Epithelial cell of umbilical artery (primary cell): ENCODE measurements around the gene PLXNA4. TPM values are rescaled to one million over a fixed set of nuclear protein-coding genes. Genes with fewer than 3 reads are reported as not detected.

Source experiments
- total RNA-seq: library from RNA; depleted of rRNA; stranded (reverse); fragments of >200 nt; gene quantifications from 2 replicates; pipeline ENCODE4 v1.2.3, GENCODE V29; 2014

Gene PLXNA4, protein sequence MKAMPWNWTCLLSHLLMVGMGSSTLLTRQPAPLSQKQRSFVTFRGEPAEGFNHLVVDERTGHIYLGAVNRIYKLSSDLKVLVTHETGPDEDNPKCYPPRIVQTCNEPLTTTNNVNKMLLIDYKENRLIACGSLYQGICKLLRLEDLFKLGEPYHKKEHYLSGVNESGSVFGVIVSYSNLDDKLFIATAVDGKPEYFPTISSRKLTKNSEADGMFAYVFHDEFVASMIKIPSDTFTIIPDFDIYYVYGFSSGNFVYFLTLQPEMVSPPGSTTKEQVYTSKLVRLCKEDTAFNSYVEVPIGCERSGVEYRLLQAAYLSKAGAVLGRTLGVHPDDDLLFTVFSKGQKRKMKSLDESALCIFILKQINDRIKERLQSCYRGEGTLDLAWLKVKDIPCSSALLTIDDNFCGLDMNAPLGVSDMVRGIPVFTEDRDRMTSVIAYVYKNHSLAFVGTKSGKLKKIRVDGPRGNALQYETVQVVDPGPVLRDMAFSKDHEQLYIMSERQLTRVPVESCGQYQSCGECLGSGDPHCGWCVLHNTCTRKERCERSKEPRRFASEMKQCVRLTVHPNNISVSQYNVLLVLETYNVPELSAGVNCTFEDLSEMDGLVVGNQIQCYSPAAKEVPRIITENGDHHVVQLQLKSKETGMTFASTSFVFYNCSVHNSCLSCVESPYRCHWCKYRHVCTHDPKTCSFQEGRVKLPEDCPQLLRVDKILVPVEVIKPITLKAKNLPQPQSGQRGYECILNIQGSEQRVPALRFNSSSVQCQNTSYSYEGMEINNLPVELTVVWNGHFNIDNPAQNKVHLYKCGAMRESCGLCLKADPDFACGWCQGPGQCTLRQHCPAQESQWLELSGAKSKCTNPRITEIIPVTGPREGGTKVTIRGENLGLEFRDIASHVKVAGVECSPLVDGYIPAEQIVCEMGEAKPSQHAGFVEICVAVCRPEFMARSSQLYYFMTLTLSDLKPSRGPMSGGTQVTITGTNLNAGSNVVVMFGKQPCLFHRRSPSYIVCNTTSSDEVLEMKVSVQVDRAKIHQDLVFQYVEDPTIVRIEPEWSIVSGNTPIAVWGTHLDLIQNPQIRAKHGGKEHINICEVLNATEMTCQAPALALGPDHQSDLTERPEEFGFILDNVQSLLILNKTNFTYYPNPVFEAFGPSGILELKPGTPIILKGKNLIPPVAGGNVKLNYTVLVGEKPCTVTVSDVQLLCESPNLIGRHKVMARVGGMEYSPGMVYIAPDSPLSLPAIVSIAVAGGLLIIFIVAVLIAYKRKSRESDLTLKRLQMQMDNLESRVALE (N-terminal part only)
- 0.15 and 1.3 TPM in 2 replicates for total RNA-seq

DNA sequence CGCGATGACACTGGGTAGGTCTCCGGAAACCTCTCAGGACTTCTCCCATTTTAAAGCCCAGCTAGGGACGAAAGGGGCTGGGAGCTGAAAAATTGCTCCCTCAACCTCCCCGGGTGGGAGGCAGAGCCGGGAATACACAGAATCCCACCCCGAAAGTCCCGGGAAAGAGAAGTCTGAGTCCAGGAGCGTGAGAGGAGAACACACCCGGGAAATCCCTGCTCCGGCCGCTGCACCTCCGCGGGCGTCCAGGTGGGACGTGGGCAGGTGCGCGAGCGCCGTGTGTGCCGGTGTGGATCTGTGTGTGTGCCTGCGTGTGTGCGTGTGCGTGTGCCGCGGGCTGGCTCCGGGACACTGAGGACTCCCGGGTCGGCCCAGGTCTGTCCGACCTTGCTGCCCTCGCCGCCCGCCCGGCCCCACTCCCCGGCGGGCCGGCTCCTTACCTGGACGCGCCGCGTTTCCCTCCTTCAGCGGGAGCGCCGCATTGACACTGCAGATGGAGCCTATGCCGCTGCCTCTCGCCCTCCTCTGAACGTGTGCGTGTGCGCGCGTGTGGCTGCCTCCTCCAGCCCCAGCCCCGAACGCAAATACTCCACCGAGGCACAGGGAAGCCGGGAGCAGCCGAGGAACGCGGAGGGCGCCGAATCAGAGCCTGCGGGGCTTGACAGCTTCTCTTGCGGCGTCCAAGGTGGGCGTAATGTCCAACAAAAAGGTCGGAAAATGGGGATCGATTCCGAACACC lies at the start of gene PLXNA4:
Gene PLXNA4, minus strand, starts transcription at position 489 of the 739 bp plus-strand sequence. CDS start 67,777 bp downstream, outside the sequence.

